Measurements from ENCODE around the gene VAV2.

The VAV2 gene

GRCh38 chr9:134030821-134031470 is 38.8 kb upstream of the VAV2 start:
- FAIRE-seq: no peak

GRCh38 chr9:134029248-134030226 is 37.4 kb upstream of the VAV2 start:
- no peak for TF ChIP-seq CTCF (IDR thresholded peaks at IDR 0.05; ENCODE audit: insufficient read depth, missing control alignments)
- FAIRE-seq: no peak
- no peak for DNase-seq (ENCODE audit: insufficient read length, low spot score)

More at GRCh38 chr9:134030821-134031470, 38.8 kb upstream of the VAV2 start:
- no peak for DNase-seq (ENCODE audit: insufficient read length, low spot score)
- no peak for TF ChIP-seq CTCF (IDR thresholded peaks at IDR 0.05; ENCODE audit: insufficient read depth, missing control alignments)

- no peak for FAIRE-seq
- no peak for DNase-seq (ENCODE audit: insufficient read length, low spot score)
- TF ChIP-seq CTCF (IDR thresholded peaks at IDR 0.05; ENCODE audit: insufficient read depth, missing control alignments): no peak
Measured at GRCh38 chr9:134028575-134029247, 36.6 kb upstream of the VAV2 start.

- DNase-seq (ENCODE audit: insufficient read length, low spot score): no peak
- FAIRE-seq: no peak
- no peak for TF ChIP-seq CTCF (IDR thresholded peaks at IDR 0.05; ENCODE audit: insufficient read depth, missing control alignments)
Measured at GRCh38 chr9:134028076-134028475, 36.0 kb upstream of the VAV2 start.

GRCh38 chr9:134027561-134027960 is 35.4 kb upstream of the VAV2 start:
- DNase-seq (ENCODE audit: insufficient read length, low spot score): no peak
- TF ChIP-seq CTCF (IDR thresholded peaks at IDR 0.05; ENCODE audit: insufficient read depth, missing control alignments): no peak
- FAIRE-seq: no peak

GRCh38 chr9:134026981-134027380 is 34.9 kb upstream of the VAV2 start:
- FAIRE-seq: no peak
- TF ChIP-seq CTCF (IDR thresholded peaks at IDR 0.05; ENCODE audit: insufficient read depth, missing control alignments): no peak
- DNase-seq (ENCODE audit: insufficient read length, low spot score): no peak

All from D721Med (cell line).